Mammary epithelial cell (primary cell): ENCODE results near the gene C16orf95.

ENCODE experiments used
- CTCF ChIP-seq, 2 donors: IDR thresholded peaks in 1 of 2; conservative IDR thresholded peaks in 1 of 2; 2 replicates each; pipeline ENCODE4 v1.5.1; 2011 to 2012; ENCODE audit warnings: inconsistent platforms in 2 of 2, low read length in 2 of 2, mild to moderate bottlenecking in 2 of 2, control low read depth in 1 of 2, low read depth in 1 of 2; ENCODE audit not compliant: insufficient read depth in 1 of 2; ENCODE audit errors: extremely low read depth in 1 of 2
- EZH2 ChIP-seq: IDR thresholded peaks from 2 replicates; pipeline ENCODE4 v1.6.1; 2012; ENCODE audit warnings: low read length, inconsistent platforms, borderline replicate concordance

GRCh38 chr16:87253536-87253935 is 63.7 kb downstream of the C16orf95 start:
- TF ChIP-seq EZH2, result no peak
- no peak for TF ChIP-seq CTCF (conservative IDR thresholded peaks at IDR 0.05 in 1 of 2, IDR thresholded peaks at IDR 0.05 in 1 of 2; ENCODE audit: extremely low read depth in 1 of 2, insufficient read depth in 1 of 2, low read depth in 1 of 2, low read length in 2 of 2)
